Dedifferentiated amniotic fluid mesenchymal stem cell (primary cell): Measurements from ENCODE around the gene SLC25A43.
"Not testable (repeated sequence)": the region's sequence is repeated elsewhere in the genome, so short reads cannot be mapped to it uniquely, and the experiment has no call there.

ENCODE experiments used
- DNase-seq: peaks from one replicate; pipeline ENCODE4 v3.0.0-alpha.2; 2016; ENCODE audit errors: extremely low spot score

The SLC25A43 gene

GRCh38 chrX:119407681-119408080 lies 8.5 kb downstream of the SLC25A43 start:
- no peak for DNase-seq

GRCh38 chrX:119410027-119410819 lies 11.1 kb downstream of the SLC25A43 start:
- peak; percentile 79 for DNase-seq

GRCh38 chrX:119410854-119411253 lies 11.7 kb downstream of the SLC25A43 start:
- DNase-seq: no peak

- DNase-seq: no peak
Observed at GRCh38 chrX:119411959-119412358, 12.8 kb downstream of the SLC25A43 start.

- DNase-seq: no peak
Observed at GRCh38 chrX:119417376-119417775, 18.2 kb downstream of the SLC25A43 start.

- no peak for DNase-seq
Observed at GRCh38 chrX:119417842-119418241, 18.7 kb downstream of the SLC25A43 start.

GRCh38 chrX:119419146-119419545 lies 20.0 kb downstream of the SLC25A43 start:
- DNase-seq: no peak

- DNase-seq: no peak
Observed at GRCh38 chrX:119419898-119420297, 20.8 kb downstream of the SLC25A43 start.

GRCh38 chrX:119421016-119421705 lies 22.0 kb downstream of the SLC25A43 start:
- DNase-seq: no peak

- DNase-seq: no peak
Observed at GRCh38 chrX:119423631-119424030, 24.5 kb downstream of the SLC25A43 start.

- no peak for DNase-seq
Observed at GRCh38 chrX:119424999-119425398, 25.9 kb downstream of the SLC25A43 start.

- DNase-seq: no peak
Observed at GRCh38 chrX:119427024-119427794, 28.1 kb downstream of the SLC25A43 start.

- no peak for DNase-seq
Observed at GRCh38 chrX:119427795-119428185, 28.7 kb downstream of the SLC25A43 start.

GRCh38 chrX:119429471-119429870 lies 30.3 kb downstream of the SLC25A43 start:
- DNase-seq: no peak

- DNase-seq: not testable (repeated sequence)
Observed at GRCh38 chrX:119441295-119441694, 42.2 kb downstream of the SLC25A43 start.

GRCh38 chrX:119442286-119442685 lies 43.1 kb downstream of the SLC25A43 start:
- no peak for DNase-seq

- no peak for DNase-seq
Observed at GRCh38 chrX:119453202-119453601, 54.1 kb downstream of the SLC25A43 start.

GRCh38 chrX:119455264-119455663 lies 56.1 kb downstream of the SLC25A43 start:
- no peak for DNase-seq

GRCh38 chrX:119459181-119459580 lies 60.0 kb downstream of the SLC25A43 start:
- no peak for DNase-seq

- no peak for DNase-seq
Observed at GRCh38 chrX:119465555-119465954, 66.4 kb downstream of the SLC25A43 start.

GRCh38 chrX:119466970-119467369 lies 67.8 kb downstream of the SLC25A43 start:
- no peak for DNase-seq

GRCh38 chrX:119467433-119467832 lies 68.3 kb downstream of the SLC25A43 start:
- DNase-seq: no peak
